Measurements from ENCODE around the gene TP53I11.

Gene TP53I11

DNA sequence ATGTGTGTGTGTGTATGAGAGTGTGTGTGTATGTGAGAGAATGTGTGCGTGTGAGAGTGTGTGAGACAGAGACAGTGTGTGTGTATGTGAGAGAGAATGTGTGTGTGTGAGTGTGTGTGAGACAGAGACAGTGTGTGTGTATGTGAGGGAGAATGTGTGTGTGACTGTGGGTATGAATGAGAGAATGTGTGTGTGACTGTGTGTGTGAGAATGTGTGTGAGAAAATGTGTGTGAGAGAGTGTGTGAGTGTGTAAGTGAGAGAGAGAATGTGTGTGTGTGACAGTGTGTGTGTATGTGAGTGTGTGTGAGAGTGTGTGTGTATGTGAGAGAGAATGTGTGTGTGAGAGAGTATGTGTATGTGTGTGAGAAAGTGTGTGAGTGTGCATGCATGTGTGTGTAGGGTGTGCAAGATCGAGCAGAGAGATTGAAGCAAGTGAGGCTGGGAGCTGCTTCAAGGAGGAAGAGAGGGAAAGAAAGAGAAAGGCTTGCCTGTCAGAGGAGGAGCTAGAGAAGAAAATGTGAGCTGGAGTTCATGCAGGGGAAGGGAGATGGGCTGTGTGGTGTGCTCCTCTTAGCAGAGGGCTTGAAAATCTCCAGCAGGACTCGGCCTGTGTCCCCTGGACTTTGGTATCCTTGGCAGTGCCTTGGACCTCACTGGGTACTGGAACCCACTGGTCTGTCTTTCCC, 27.7 kb upstream of the TP53I11 start:
- DNase-seq (ENCODE audit: low read depth), result no peak

DNA sequence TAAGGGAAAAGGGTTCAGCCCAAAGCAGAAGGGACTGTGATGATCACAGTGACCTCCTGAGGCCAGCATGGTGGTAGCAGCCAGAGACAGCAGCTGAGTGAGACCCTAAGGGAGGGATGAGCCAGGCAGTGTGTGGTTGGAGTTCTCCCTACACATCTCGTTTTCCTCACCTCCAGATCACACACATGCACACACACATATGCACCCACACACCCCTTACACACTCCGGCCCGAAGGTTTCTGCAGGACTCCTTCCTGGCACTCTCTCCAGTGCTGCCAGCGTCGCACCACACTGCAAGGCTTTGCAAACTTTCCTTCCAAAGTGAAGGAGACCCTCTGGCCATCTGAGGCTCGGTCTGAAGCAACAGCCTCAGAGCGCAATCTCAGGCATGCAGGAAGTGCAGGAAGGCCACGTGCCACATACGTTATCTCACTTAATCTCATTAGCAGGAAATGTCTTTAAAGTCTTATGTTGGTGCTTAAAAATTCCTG, 26.9 kb upstream of the TP53I11 start:
- DNase-seq (ENCODE audit: low read depth), result no peak

DNA sequence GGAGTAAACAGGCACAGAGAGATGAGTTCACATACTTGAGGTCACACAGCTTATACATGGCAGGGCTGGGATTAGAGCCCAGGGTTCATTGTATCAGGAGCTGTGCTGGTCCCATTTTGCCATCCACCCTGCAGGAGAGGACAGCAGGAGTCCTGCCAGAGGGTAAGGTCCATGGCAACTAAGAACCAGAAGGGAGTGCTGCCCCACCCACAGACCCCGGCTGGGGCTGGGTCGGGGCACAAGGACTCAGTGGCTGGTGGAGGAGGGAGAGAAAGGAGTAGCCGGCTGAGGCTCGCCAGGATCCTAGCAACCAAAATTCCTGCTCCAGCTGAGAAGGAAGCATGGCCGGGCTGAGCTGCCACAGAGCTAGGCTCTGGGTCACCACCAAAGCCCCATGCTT, 25.9 kb upstream of the TP53I11 start:
- DNase-seq (ENCODE audit: low read depth), result no peak

DNA sequence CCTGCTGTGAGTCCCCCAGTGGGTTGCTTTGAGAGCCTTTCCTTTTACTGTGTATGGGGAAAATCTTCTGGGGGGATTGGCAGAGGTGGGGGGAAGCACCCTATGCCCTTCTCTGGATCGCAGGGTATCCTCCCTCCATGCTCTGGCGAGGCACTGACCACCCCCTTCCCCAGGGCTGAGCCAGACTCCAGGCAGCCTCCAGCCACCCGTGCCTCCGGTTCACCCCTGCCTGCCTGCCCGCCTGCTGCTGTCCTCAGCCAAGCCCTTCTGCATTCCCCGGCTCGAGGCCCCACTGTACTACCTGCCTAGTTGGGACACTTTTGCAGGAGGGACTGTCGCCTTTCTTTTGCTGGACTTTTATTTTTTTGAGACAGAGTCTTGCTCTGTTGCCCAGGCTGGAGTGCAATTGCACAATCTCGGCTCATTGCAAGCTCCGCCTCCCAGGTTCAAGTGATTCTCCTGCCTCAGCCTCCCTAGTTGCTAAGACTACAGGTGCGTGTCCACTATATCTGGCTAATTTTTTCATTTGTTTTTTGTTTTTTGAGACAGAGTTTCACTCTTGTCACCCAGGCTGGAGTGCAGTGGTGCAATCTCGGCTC, 23.8 kb upstream of the TP53I11 start:
- DNase-seq (ENCODE audit: low read depth), result no peak

DNA sequence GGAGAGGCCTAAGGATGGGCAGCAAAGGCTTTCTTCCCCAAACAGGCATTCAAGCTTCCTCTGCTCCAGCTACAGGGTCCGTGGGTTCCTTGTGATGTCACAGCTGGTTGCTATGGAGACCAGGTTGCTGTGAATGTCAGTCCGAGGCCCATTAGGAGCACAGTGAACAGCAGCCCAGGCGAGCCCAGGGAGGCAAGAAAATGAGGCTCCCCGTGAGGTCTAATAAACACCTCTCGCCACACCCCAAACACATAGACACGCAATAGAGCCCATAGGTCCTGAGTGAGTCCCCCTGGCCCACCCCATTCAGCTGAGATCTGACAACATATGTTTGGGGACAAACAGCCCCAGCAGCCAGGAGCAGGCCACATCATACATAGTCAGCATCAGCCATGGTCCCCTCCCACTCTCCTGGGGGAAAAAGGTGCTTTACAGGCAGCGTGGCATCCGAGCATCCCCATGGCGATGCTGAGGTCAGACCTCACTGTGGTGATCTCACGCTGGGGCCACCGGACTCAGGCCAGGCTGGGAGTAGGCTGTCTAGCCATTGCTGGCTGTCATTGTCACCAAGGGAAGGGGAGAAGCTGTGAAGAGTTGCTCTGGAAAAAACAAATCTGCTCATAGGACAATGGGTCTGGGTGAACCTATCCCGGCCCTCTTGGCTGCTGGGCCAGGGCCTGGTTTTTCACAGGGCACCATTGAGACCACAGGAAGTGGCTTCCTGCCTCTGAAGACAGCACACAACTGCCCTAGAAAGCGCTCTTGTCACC, 23.1 kb upstream of the TP53I11 start:
- DNase-seq (ENCODE audit: low read depth), result no peak

DNA sequence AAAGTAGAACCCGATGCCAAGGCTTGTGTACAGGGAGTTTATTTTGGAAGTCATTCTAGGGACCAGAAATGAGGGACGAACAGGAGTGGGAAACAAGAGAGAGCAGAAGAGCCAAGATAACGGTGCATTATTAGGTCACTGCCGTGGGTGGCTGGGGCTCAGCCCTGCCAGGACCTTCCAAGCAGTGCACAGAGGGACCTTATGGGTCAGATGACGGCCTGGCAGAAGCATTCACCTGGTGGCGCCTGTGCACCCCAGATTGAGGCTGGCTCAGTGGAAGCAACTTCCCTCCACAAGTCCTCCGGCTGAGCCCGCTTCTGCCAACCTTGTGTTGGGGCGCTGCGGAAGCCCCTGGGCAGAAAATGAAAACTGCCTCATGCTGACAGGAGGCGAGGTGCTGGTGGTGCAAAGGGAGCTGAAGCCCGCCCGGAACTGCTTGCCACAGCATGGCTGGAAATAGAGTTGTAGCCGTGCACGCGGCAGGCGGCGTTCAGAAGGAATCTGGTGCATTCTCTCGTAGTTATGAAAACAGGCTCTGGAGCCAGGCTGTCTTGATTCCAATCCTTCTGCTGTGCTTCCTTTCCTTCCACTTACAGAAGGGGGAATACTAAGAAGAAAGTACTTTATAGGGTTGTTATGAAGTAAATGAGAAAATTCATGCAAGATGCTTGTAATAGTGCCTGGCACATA, 22.2 kb upstream of the TP53I11 start:
- no peak for DNase-seq (ENCODE audit: low read depth)

DNA sequence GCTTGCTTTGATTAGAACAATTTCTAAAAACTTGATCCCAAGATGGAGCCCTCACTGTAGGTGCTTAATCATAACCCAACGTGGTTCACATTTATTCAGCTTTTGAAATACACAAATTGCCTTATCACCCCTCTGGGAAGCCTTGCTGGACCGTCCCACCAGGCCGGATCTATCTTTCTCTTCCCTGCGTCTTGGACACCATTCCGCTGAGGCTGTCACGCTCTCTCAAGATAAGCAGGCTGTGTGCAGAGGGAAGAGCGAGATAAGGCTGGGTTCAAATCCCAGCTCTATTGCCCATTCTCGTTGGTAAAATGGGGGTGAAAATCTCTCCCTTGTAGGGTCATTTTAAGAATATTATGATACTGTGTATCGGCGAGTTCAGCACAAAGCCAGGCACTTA, 20.5 kb upstream of the TP53I11 start:
- DNase-seq (ENCODE audit: low read depth), result no peak

DNA sequence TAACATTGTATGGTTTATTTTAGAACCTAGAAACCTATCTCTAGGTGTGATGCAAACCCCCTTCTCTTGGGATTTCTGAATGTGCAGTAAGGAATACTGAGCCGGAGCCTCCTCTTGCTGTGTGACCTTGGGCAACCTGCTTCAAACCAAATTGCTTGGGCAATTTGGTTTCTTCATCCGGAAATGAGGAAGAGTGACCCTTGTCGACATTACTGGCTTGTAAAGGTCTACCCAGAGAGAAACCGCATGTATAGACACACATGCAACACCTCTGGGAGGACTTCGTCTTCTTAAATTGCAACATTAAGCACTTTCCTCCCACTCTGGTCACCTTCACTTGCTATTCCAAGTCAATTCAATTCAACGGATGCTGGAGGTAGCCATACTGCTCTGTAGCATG, 19.6 kb upstream of the TP53I11 start:
- DNase-seq (ENCODE audit: low read depth), result no peak

DNA sequence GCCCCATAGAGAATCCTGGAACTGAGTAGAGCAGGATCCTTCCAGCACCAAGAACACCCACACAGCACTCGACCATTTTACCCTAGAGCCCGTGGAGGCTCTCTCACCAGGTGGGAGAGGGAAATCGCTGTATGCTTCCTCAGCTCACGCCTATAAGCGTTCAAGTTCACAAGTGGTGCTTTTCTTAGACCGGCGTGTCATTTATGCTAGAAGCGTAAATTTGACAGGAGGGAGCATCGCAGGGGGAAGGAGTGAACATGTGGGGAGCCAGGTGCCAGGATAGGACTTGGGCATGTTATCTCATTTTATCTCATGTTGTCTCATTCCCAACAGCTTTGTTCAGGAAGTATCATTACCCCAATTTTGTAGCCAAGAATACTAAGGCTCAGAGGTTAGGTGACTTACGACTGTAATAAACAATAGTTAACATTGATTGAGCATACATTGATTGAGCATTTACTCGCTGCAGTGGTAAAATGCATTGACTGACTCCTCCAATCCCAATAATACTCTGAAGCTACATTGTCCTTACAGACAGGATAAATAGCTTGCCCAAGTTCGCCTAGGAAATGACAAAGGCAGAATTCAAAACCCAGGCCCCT, 19.1 kb upstream of the TP53I11 start:
- DNase-seq (ENCODE audit: low read depth), result no peak

DNA sequence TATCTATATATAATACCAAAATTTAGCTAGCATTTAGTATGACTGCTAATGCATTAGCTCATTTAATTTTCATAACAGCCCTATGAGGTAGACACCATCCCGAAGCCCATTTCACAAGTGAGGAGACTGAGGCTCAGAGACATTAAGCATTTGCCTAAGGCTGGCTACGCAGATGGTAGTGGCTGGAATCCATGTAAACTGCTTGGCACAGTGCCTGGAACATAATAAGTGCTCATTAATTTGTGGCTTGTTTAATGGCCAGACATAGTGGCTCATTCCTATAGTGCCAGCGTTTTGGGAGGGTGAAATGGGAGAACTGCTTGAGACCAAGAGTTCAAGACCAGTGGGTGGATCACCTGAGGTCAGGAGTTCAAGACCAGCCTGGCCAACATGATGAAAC, 17.8 kb upstream of the TP53I11 start:
- DNase-seq (ENCODE audit: low read depth), result no peak

DNA sequence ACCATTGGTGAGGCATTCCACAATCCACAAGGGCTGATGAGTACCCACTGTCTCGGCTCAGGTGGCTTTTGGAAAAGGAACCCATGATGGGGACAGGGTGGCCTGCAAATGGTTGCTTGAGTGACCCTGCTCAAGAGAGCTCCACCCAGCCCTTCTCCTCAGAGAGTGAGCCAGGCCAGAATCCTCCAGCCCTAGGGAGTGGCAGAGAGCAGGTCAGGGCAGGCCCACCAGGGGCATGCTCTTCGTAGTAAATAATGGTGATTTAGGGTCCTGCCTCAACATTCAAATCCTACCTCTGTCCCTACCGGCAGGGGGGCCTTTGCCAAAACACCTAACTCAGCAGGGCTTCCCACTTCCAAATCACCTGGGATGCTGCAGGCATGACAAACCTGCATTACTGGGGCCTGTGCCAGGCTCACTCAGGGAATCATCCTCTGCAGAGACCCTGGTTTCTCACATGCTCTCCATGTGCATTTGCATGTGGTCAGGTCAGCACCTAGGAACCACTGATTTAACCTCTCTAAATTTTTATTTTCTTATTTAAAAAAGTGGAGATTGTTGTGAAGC, 17.3 kb upstream of the TP53I11 start:
- DNase-seq (ENCODE audit: low read depth), result no peak

DNA sequence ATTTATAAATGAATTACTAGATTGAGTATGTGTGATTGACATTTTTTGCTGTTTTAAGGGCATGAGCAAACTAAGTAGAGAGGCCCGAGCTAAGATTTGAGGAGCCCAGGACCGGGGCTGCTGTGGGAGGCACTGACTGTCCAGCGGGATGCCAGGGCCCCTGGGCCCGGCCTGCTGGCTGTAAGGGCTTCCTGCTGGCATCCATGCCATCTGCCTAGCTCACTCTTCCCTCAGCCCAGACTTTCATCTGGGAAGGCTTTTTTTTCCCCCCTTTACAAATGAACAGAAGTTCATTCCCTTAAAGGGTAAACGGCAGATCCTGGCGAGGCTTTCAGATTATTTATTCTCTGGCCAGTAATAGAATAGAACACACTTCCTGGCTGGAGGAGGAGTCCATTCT, 16.0 kb upstream of the TP53I11 start:
- DNase-seq (ENCODE audit: low read depth), result no peak

DNA sequence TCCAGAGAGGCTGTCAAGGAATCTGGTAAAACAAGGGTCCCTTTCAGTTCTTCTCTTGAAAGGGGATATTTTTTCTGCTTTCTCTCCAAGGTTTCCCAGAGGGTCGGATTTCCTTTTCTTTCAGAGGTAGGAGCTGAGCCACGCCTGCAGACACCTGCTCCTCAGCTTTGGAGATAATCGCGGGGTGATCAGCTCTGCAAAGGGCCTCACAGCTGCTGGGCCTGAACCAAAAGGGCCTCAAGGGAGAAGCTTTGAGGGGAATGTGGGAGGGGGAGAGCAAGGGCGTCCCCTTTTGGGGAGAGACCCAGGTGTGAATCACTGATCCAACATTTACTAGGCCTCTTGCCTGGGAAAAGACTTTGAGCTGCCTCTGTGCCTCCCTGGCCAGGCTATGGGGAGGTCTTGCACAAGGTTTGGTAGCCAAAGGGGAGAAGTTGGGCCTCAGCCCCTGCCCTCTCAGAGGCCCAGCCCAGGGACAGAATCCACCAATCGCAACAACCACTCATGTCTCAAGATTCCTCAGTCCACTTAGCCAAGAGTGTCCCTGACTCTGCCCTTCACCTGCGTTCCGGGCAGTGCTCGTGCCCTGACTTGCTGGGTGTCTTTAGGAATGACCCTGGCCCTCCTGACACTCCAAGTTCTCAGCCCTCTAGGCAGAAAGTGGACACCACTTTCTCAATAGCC, 14.0 kb upstream of the TP53I11 start:
- DNase-seq (ENCODE audit: low read depth), result no peak

DNA sequence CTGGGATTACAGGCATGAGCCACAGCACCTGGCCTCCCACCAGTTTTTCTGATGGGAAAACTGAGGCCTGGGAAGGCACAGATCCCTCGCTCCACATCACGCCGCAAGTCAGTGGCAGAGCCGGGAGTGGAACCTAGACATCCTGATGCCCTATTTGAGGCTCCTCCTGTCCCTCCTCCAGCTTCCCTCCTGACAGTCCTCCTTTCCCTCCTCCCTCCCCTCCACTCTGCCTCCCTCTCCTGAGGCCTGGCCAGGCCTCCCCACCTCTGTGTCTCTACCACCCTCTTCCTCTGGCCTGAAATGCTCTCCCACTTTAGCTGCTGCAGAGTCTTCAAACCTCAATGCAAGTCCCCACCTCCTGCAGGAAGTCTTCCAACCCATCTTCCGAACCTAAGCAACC, 13.3 kb upstream of the TP53I11 start:
- DNase-seq (ENCODE audit: low read depth), result no peak

DNA sequence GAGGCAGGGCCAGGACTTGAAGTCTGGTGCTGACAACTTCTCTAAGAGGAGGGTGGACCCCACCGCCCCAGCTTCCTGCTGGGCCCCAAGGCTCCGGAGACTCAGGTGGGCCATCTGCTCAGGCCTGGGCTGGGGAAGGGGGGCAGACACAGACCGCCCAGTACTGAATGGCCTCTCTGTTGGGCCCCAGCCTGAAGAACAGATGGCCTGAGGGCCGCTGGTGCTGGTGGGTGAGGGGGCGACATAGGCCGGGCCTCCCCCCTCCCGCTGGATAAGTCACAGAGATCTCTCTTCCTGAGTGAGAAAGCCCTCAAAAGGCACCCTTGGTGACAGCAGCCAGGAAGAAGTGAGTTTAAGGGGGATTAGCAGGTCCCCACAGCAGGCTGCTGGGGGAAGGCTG, 12.5 kb upstream of the TP53I11 start:
- no peak for DNase-seq (ENCODE audit: low read depth)

DNA sequence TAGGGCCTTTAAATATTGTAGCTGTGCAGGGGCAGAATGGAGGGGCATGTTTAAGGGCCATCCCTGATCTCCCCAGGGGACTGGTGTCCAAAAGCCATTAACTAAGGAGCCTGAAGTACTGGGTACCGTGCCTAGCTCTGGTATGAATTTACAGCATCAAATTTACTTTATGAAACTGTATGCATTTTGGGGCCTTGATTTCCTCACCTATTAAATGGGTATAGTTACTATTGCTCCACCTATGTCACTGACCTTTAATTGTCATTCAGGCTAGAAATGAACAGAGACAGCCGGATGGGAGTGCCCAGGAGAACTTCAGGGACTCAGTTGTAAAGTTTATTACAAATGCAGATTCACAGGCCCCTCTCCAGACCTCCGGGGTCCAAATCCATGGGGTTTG, 11.8 kb upstream of the TP53I11 start:
- DNase-seq (ENCODE audit: low read depth), result no peak

DNA sequence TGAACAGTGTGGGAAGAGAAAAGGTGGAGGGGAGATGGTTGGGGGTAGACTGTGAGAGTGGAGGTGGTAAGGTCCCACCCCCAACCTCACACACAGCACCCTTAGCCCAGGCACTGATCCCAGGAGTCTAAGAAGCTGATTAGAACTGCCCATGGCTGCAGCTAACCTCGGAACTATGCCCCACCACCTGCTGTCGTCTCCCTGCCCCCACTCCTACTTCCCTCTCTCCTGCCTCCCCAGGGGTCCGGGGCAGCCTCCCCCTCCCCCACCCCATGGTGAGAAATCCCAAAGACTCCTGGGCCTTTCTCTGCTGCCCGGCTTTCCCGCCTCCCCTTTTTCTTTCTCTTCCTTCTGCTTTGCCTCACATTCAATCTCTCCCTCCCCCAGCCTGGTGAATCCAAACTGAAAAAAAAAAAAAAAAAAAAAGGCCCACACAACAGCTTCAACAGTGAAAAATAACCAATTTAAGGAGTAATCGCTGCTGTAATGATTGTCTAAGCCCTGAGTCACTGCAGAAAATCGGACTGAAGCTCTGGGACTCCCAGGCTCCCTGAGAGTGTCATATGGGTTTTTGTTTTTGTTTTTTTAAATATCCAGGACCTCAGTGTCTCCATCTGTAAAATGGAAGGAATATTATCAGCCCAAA, 9.6 kb upstream of the TP53I11 start:
- DNase-seq (ENCODE audit: low read depth), result no peak

DNA sequence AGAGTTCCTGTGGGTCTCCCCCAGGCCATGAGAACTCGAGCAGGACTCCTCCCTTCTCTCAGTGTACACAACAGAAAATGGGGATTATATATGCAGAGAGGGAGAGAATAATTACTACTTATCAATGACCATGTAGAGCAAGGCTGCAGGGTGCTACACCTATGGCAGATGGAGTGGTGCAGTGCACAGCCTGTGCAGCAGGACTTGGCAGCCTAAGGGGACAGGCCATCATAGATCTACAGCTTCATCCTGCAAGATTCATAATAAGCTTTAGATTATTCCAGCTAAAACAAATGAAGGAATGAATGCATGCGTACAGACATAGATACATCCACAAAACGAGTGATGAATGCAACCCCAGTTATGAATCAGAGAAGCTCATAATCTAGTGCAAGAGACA, 8.4 kb upstream of the TP53I11 start:
- DNase-seq (ENCODE audit: low read depth), result no peak

DNA sequence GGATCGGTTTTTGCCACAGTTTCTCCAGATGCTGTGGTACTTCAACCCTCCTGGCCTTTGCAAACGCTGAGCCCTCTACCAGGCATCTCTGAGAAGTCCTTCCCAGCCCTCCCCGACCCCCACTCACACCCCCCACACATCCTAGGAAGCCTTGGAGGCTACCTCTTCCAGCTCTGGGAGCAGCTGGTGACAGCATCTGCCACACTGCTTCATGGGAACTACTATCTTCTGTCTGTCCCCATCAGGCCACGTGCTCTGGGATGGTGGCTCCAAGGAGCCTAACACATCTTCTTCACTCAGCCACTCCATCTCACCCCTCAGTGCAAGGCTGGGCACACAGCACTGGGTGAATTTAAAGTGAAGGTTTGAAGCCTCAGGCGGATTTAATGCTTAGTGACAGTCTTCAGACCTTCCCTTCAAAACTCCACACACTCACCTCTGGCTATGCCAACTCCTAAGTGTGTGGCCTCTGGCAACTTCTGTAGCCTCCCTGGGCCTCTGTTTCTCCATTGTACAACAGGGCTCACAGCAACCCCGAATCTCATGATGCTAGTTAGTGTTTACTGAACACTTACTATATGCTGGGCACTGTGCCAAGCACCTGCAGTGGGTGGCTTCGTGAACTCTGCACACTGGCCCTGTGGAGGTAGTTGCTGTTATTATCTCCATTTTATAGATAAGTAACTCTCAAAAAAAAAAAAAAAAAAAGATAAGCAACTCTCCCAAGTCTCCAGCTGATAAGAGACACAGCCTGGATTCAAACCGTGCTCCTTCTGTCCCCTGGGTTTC, 7.3 kb upstream of the TP53I11 start:
- no peak for DNase-seq (ENCODE audit: low read depth)

DNA sequence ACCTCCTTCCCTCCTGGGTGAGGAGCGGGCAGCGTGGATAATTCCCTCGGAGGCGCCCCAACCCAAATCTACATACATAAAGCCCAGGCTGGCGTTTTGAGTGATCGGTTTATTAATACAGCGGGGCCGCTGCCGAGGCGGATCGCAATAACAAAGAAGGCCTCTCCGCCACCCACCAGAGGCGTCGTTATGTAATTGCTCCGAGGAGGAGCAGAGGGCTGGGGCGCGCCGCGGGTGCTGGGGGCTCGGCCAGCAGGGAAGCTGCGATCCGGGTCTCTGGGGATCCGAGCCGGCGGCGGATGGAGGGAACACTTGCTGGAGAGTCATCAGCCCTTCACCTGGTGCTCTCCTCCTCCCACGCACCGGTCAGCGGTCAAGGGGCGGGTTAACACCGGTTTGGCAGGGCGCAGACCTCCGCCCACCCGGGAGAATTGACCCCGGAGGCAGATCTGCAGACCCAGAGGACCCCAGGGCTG, 6.4 kb upstream of the TP53I11 start:
- no peak for DNase-seq (ENCODE audit: low read depth)
